HEK293 (cell line): ENCODE results near the gene VSTM4.
A peak's percentile ranks its signal among the peaks of the same experiment; 100 is the strongest.

ENCODE experiments used
- CTCF ChIP-seq: fragments of 450-650 bp; formaldehyde crosslinking; IDR thresholded peaks from 2 replicates; pipeline ENCODE4 v1.5.1; 2016; ENCODE audit warnings: missing biosample characterization, missing genetic modification characterization
- GLI2 ChIP-seq: fragments of 450-650 bp; formaldehyde crosslinking; IDR thresholded peaks from 2 replicates; pipeline ENCODE4; 2017; ENCODE audit warnings: missing biosample characterization, missing genetic modification characterization, low read depth, borderline replicate concordance
- KLF16 ChIP-seq: fragments of 450-650 bp; formaldehyde crosslinking; IDR thresholded peaks from 2 replicates; pipeline ENCODE4 v1.5.1; 2017; ENCODE audit warnings: missing biosample characterization, missing genetic modification characterization
- ZBTB1 ChIP-seq: fragments of 450-650 bp; formaldehyde crosslinking; IDR thresholded peaks from 2 replicates; pipeline ENCODE4 v1.5.1; 2016; ENCODE audit warnings: missing biosample characterization, missing genetic modification characterization
- ZBTB49 ChIP-seq: fragments of 450-650 bp; formaldehyde crosslinking; IDR thresholded peaks from 2 replicates; pipeline ENCODE4 v1.5.1; 2016; ENCODE audit warnings: missing biosample characterization, missing genetic modification characterization, low read depth
- ZFP41 ChIP-seq: fragments of 450-650 bp; formaldehyde crosslinking; IDR thresholded peaks from 2 replicates; pipeline ENCODE4 v1.5.1; 2016; ENCODE audit warnings: missing biosample characterization, missing genetic modification characterization, borderline replicate concordance
- ZNF174 ChIP-seq: fragments of 450-650 bp; formaldehyde crosslinking; IDR thresholded peaks from 2 replicates; pipeline ENCODE4 v1.5.0; 2017; ENCODE audit warnings: missing biosample characterization, mild to moderate bottlenecking, missing genetic modification characterization

- TF ChIP-seq ZBTB49 (no peak), CTCF (peak; percentile 24; the same call in 1 of the 2 replicates), ZNF174 (tag by site-specific recombination) (no peak), ZBTB1 (no peak), GLI2 (tag by site-specific recombination) (no peak), KLF16 (tag by site-specific recombination) (no peak), ZFP41 (tag by site-specific recombination) (no peak)
These were observed 49.4 kb upstream of the VSTM4 start for GRCh38 chr10:49164559-49165188.
